GM12891 (cell line): ENCODE results near the gene MMP28.

Experiments used
- POLR2A ChIP-seq: IDR thresholded peaks from 2 replicates; pipeline ENCODE4 v1.6.1; 2011; ENCODE audit warnings: low read depth, low read length, control low read depth
- POLR2AphosphoS5 ChIP-seq: IDR thresholded peaks from 2 replicates; pipeline ENCODE4 v1.6.1; 2011; ENCODE audit warnings: low read depth, low read length, control low read depth
- SPI1 ChIP-seq: IDR thresholded peaks from 2 replicates; pipeline ENCODE4 v1.6.1; 2011; ENCODE audit warnings: low read depth, low read length, control low read depth
- TAF1 ChIP-seq: IDR thresholded peaks from 2 replicates; pipeline ENCODE4 v1.6.1; 2011; ENCODE audit warnings: low read depth, low read length, control low read depth

- TF ChIP-seq POLR2A (no peak), TAF1 (no peak), POLR2AphosphoS5 (no peak), SPI1 (no peak)
These were observed 14.5 kb downstream of the MMP28 start for GRCh38 chr17:35780950-35781349.
